GM23248 (cell line): ENCODE data around the gene CYP2A6. TPM values are rescaled to one million over a fixed set of nuclear protein-coding genes. Genes with fewer than 3 reads are reported as not detected.

Experiments
- DNase-seq: peaks from one replicate; pipeline ENCODE4 v3.0.0-alpha.2; 2015
- H2AFZ ChIP-seq: fragments of 200-600 bp; sonication (generic); 2 replicates; pipeline ENCODE4 v1.6.1; 2016; ENCODE audit warnings: antibody characterized with exemption
- H3F3A ChIP-seq: fragments of 200-600 bp; sonication (generic); 2 replicates; pipeline ENCODE4 v1.6.1; 2016; ENCODE audit warnings: mild to moderate bottlenecking, antibody characterized with exemption, mixed run types; ENCODE audit not compliant: insufficient read depth
- H3K27ac ChIP-seq: fragments of 200-600 bp; sonication (generic); 2 replicates; pipeline ENCODE4 v1.5.1; 2016; ENCODE audit warnings: mild to moderate bottlenecking
- H3K27me3 ChIP-seq: fragments of 200-600 bp; sonication (generic); replicated peaks from 2 replicates; pipeline ENCODE4 v1.6.1; 2016; ENCODE audit warnings: mild to moderate bottlenecking; ENCODE audit not compliant: insufficient read depth
- H3K36me3 ChIP-seq: fragments of 200-600 bp; sonication (generic); 2 replicates; pipeline ENCODE4 v1.6.1; 2016; ENCODE audit warnings: low read depth, mild to moderate bottlenecking
- H3K4me1 ChIP-seq: fragments of 200-600 bp; sonication (generic); 2 replicates; pipeline ENCODE4 v1.6.1; 2016; ENCODE audit warnings: mild to moderate bottlenecking; ENCODE audit not compliant: insufficient read depth
- H3K4me2 ChIP-seq: fragments of 200-600 bp; sonication (generic); one replicate; pipeline ENCODE4 v1.6.1; 2016; ENCODE audit warnings: mild to moderate bottlenecking; ENCODE audit not compliant: unreplicated experiment
- H3K4me3 ChIP-seq: fragments of 200-600 bp; sonication (generic); 2 replicates; pipeline ENCODE4 v1.5.1; 2016; ENCODE audit warnings: mild to moderate bottlenecking
- H3K79me2 ChIP-seq: fragments of 200-600 bp; sonication (generic); 2 replicates; pipeline ENCODE4 v1.6.1; 2016; ENCODE audit warnings: mild to moderate bottlenecking; ENCODE audit not compliant: insufficient read depth
- H3K9ac ChIP-seq: fragments of 200-600 bp; sonication (generic); 2 replicates; pipeline ENCODE4 v1.6.1; 2016; ENCODE audit warnings: mild to moderate bottlenecking
- H3K9me2 ChIP-seq: fragments of 200-600 bp; sonication (generic); 2 replicates; pipeline ENCODE4 v1.6.1; 2016; ENCODE audit warnings: mixed run types, mild to moderate bottlenecking, moderate library complexity; ENCODE audit not compliant: insufficient read depth
- H3K9me3 ChIP-seq: fragments of 200-600 bp; sonication (generic); one replicate; pipeline ENCODE4 v1.6.1; 2017; ENCODE audit warnings: low read depth
- H4K20me1 ChIP-seq: fragments of 200-600 bp; sonication (generic); 2 replicates; pipeline ENCODE4 v1.6.0; 2016; ENCODE audit not compliant: insufficient read depth
- EZH2 ChIP-seq: fragments of 200-600 bp; sonication (generic); IDR thresholded peaks from 2 replicates; pipeline ENCODE4 v1.6.1; 2018; ENCODE audit warnings: antibody characterized with exemption, mild to moderate bottlenecking; ENCODE audit not compliant: insufficient read depth, poor library complexity, severe bottlenecking
- EZH2phosphoT487 ChIP-seq: fragments of 200-600 bp; sonication (generic); IDR thresholded peaks from 2 replicates; pipeline ENCODE4 v1.6.1; 2018; ENCODE audit warnings: antibody characterized with exemption, moderate library complexity, mild to moderate bottlenecking, low read depth; ENCODE audit not compliant: insufficient read depth
- WGBS, 2 experiments: methylation state at CpG; one replicate each; pipeline ENCODE4 v1.1.6; 2015 to 2017; ENCODE audit warnings: low lambda C conversion rate in 2 of 2, low coverage in 1 of 2; ENCODE audit errors: missing lambda C conversion rate in 2 of 2; 5-methylcytosine and 5-hydroxymethylcytosine counted together
- in situ Hi-C: fragments of 300-500 bp; cut with MboI; formaldehyde crosslinking; loops from 2 replicates; pipeline ENCODE4 v1.15.0; 2020
- polyA plus RNA-seq: library from polyadenylated mRNA; unstranded; fragments of >200 nt; fragmentation: Nextera tagmentation; extraction: Ambion mirVana; gene quantifications from 2 replicates; pipeline ENCODE4 v1.2.1, GENCODE V29; 2016
- total RNA-seq: library from RNA; depleted of rRNA; stranded (reverse); fragments of >200 nt; shearing (Covaris generic); gene quantifications from 2 replicates; pipeline ENCODE4 v1.2.3, GENCODE V29; 2014

CYP2A6 gene
- total and polyA plus RNA-seq, 2 experiments from 2014 or later: not detected

DNA sequence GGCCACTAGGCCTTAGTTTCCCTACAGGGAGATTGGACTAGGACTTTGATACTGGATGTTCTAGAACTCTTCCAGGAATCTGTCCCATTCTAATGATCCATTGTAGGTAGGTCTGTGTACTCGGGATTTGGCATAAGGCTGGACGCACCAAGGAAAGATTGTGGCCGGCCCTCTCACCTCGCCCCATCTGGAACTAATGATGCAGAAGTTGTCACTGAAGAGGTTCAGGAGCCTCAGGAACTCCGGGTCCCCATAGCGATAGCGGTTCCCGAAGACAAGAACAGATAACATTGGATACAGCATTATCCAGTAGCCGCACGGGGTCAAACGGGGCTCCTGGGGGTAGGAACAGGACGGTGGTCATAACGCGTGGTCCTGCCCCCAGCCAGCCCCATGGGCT, 40.1 kb downstream of the CYP2A6 start:
- in situ Hi-C loops: no loop called here
- Histone ChIP-seq H3F3A (peaks cover 15% of the 10 kb centered on the region; the same call in 1 of the 2 replicates), H3K9ac (peak overlapping the region; percentile 60), H3K4me1 (peaks cover 14% of the 10 kb centered on the region), H4K20me1 (no peaks in the 10 kb centered on the region), H2AFZ (peak overlapping the region; percentile 80; the same call in 1 of the 2 replicates), H3K4me2 (peak overlapping the region; percentile 73), H3K27me3 (no peaks in the 10 kb centered on the region), H3K9me2 (no peaks in the 10 kb centered on the region), H3K79me2 (peaks cover 53% of the 10 kb centered on the region), H3K4me3 (peak overlapping the region; percentile 74), H3K36me3 (0 out of 2 replicates have a peak, but pooled peaks cover 9% of the 10 kb centered on the region), H3K9me3 (no peaks in the 10 kb centered on the region), H3K27ac (peak overlapping the region; percentile 49)
- no peak for TF ChIP-seq EZH2phosphoT487
- no peak for TF ChIP-seq EZH2
- 23 to 38% methylated on average over 12 to 14 of the region's 14 CpGs for WGBS, 2 experiments
- no peak for DNase-seq

DNA sequence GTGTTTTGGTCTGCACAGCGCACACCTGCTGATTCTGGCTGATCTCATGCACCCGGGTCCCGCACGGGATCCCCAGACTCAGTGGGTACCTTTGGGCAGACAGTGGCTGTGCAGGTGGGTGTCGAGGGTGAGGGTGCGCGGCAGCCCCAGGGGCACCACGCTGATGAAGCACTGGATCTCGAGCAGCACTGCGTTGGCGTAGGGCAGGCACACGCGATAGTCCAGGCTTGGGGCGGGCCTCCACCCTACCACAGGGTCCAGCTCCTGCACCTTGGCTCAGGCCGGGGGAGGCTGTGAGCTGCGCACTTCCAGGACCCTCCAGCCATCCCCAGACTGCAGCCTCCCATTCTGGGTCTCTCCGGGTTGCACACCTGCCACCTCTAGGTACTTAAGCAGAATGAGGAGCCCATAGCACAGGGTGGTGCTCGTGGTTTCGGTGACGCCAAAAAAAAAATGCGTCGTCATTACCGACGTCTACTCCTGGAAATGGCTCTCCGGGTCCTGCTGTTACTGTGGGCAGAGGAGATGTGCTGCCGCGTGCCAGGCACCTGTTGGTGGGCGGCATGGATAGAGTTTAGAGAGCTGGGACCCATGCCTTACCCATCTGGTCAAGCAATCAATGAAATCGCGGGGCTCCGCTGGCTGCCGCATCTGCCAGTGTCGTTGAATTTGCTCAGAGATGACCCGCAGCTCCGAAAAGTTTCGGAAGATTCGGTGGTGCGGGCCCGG, 40.7 kb downstream of the CYP2A6 start:
- H3K9ac ChIP-seq: peak overlapping the region; percentile 60; the same call in 1 of the 2 replicates
- TF ChIP-seq EZH2 (no peak), EZH2phosphoT487 (no peak)
- no peak overlapping the region for H2AFZ ChIP-seq
- H3K27ac ChIP-seq: peak overlapping the region; percentile 49; the same call in 1 of the 2 replicates
- H3F3A ChIP-seq: peaks cover 15% of the 10 kb centered on the region; the same call in 1 of the 2 replicates
- no peaks in the 10 kb centered on the region for H3K9me3 ChIP-seq
- no peak overlapping the region for H3K4me2 ChIP-seq
- H3K36me3 ChIP-seq: 0 out of 2 replicates have a peak, but pooled peaks cover 9% of the 10 kb centered on the region
- no peaks in the 10 kb centered on the region for H3K9me2 ChIP-seq
- H4K20me1 ChIP-seq: 0 out of 2 replicates have a peak, but pooled peaks cover 4% of the 10 kb centered on the region
- peaks cover 14% of the 10 kb centered on the region for H3K4me1 ChIP-seq
- no peaks in the 10 kb centered on the region for H3K27me3 ChIP-seq
- peaks cover 59% of the 10 kb centered on the region for H3K79me2 ChIP-seq
- H3K4me3 ChIP-seq: no peak overlapping the region
- in situ Hi-C loops: no loop called here
- 89 to 90% methylated on average over 35 to 39 of the region's 39 CpGs for WGBS, 2 experiments
- no peak for DNase-seq

DNA sequence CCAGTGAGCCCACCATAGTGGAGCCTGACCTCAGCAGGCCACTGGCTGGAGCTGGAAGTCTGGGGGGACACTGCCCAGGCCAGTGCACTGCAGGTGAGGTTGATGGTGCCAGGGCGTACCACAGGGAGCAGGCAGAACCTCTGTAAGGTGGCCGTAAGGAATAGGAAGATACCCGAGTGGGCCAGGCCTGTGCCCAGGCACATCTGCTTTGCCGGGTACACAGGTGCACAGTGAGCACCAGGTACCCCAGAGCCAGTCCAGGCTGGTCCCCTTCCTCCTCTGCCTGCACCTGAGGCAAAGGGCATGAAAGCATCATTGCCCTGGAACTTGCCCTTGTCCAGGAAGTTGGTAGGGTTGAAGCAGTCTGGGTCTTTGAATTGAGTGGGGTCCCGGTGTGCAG, 41.8 kb downstream of the CYP2A6 start:
- no peaks in the 10 kb centered on the region for H3K9me2 ChIP-seq
- H3K4me1 ChIP-seq: peaks cover 16% of the 10 kb centered on the region
- H3K4me3 ChIP-seq: no peak overlapping the region
- H3K9me3 ChIP-seq: no peaks in the 10 kb centered on the region
- H3K79me2 ChIP-seq: peaks cover 69% of the 10 kb centered on the region
- WGBS, 2 experiments: 72 to 77% methylated on average over 5 of the region's 5 CpGs
- H2AFZ ChIP-seq: no peak overlapping the region
- 0 out of 2 replicates have a peak, but pooled peaks cover 9% of the 10 kb centered on the region for H3K36me3 ChIP-seq
- H3K4me2 ChIP-seq: no peak overlapping the region
- no peak overlapping the region for H3K9ac ChIP-seq
- H3F3A ChIP-seq: peaks cover 15% of the 10 kb centered on the region; the same call in 1 of the 2 replicates
- TF ChIP-seq EZH2phosphoT487 (no peak), EZH2 (no peak)
- no peaks in the 10 kb centered on the region for H3K27me3 ChIP-seq
- H4K20me1 ChIP-seq: 0 out of 2 replicates have a peak, but pooled peaks cover 4% of the 10 kb centered on the region
- in situ Hi-C loops: no loop called here
- no peak overlapping the region for H3K27ac ChIP-seq
- DNase-seq: no peak

DNA sequence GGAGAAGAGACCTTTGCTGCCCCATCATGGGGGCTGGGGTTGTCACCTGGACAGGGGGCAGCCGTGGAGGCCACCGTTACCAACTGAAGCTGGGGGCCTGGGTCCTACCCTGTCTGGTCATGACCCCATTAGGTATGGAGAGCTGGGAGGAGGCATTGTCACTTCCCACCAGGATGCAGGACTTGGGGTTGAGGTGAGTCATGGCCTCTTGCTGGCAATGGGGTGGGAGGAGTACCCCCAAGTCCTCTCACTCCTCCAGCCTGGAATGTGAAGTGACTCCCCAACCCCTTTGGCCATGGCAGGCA, 42.3 kb downstream of the CYP2A6 start:
- Histone ChIP-seq H3K9ac (no peak overlapping the region), H3K36me3 (0 out of 2 replicates have a peak, but pooled peaks cover 9% of the 10 kb centered on the region), H3K27me3 (no peaks in the 10 kb centered on the region), H2AFZ (no peak overlapping the region), H3K9me3 (no peaks in the 10 kb centered on the region), H3K4me1 (peaks cover 21% of the 10 kb centered on the region), H3K79me2 (peaks cover 75% of the 10 kb centered on the region), H3K9me2 (no peaks in the 10 kb centered on the region), H3K27ac (no peak overlapping the region), H3K4me2 (no peak overlapping the region), H4K20me1 (0 out of 2 replicates have a peak, but pooled peaks cover 4% of the 10 kb centered on the region), H3K4me3 (no peak overlapping the region), H3F3A (peaks cover 15% of the 10 kb centered on the region; the same call in 1 of the 2 replicates)
- 79% methylated on average over 2 of the region's 2 CpGs; no CpG with 5 or more reads in 1 of the 2 experiments for WGBS, 2 experiments
- no peak for DNase-seq
- TF ChIP-seq EZH2phosphoT487 (no peak), EZH2 (no peak)
- in situ Hi-C loops: no loop called here
